CD4-positive, alpha-beta T cell treated with Interleukin-21 for 1 hour (primary cell): Measurements from ENCODE around the gene CACNA1C.

Source experiments
- DNase-seq: peaks from one replicate; pipeline ENCODE4 v3.0.0-alpha.2; 2020

CACNA1C gene

GRCh38 chr12:2641761-2642160, 589.0 kb downstream of the CACNA1C start:
- DNase-seq = no peak

GRCh38 chr12:2642176-2642892, 589.5 kb downstream of the CACNA1C start:
- DNase-seq = peak; percentile 4

- no peak for DNase-seq
Observed at GRCh38 chr12:2642896-2643425, 590.2 kb downstream of the CACNA1C start.

- DNase-seq = no peak
Observed at GRCh38 chr12:2643576-2644135, 590.9 kb downstream of the CACNA1C start.

GRCh38 chr12:2644683-2645405, 592.1 kb downstream of the CACNA1C start:
- DNase-seq = no peak

GRCh38 chr12:2645460-2645859, 592.7 kb downstream of the CACNA1C start:
- no peak for DNase-seq

GRCh38 chr12:2646341-2646740, 593.6 kb downstream of the CACNA1C start:
- DNase-seq = no peak

GRCh38 chr12:2647186-2647585, 594.4 kb downstream of the CACNA1C start:
- DNase-seq = no peak

GRCh38 chr12:2648406-2648805, 595.6 kb downstream of the CACNA1C start:
- DNase-seq = no peak

GRCh38 chr12:2649201-2650030, 596.6 kb downstream of the CACNA1C start:
- no peak for DNase-seq

GRCh38 chr12:2650261-2651067, 597.7 kb downstream of the CACNA1C start:
- DNase-seq = no peak

- no peak for DNase-seq
Observed at GRCh38 chr12:2651068-2651965, 598.5 kb downstream of the CACNA1C start.

- DNase-seq = no peak
Observed at GRCh38 chr12:2652011-2652400, 599.2 kb downstream of the CACNA1C start.

- no peak for DNase-seq
Observed at GRCh38 chr12:2652401-2653081, 599.8 kb downstream of the CACNA1C start.

- DNase-seq = no peak
Observed at GRCh38 chr12:2653461-2653965, 600.7 kb downstream of the CACNA1C start.

- no peak for DNase-seq
Observed at GRCh38 chr12:2654311-2654710, 601.5 kb downstream of the CACNA1C start.

- no peak for DNase-seq
Observed at GRCh38 chr12:2654741-2655140, 602.0 kb downstream of the CACNA1C start.

GRCh38 chr12:2662524-2662923, 609.7 kb downstream of the CACNA1C start:
- no peak for DNase-seq

- DNase-seq = no peak
Observed at GRCh38 chr12:2664721-2665577, 612.2 kb downstream of the CACNA1C start.
